T-helper 2 cell (primary cell): Measurements from ENCODE around the gene CFAP410.
A peak's percentile ranks its signal among the peaks of the same experiment; 100 is the strongest.
"Not testable (repeated sequence)": the region's sequence is repeated elsewhere in the genome, so short reads cannot be mapped to it uniquely, and the experiment has no call there.

Source experiments
- DNase-seq, 5 experiments: peaks; one replicate each; pipeline versions ENCODE4 v3.0.0 to v3.0.0-alpha.2; 2012 to 2022

The CFAP410 gene

GRCh38 chr21:44316277-44316900 is 22.8 kb downstream of the CFAP410 start:
- no peak for DNase-seq

- DNase-seq = no peak
These were observed 23.4 kb downstream of the CFAP410 start for GRCh38 chr21:44315691-44316203.

GRCh38 chr21:44314561-44314960 is 24.6 kb downstream of the CFAP410 start:
- no peak for DNase-seq

- no peak for DNase-seq
These were observed 25.1 kb downstream of the CFAP410 start for GRCh38 chr21:44314128-44314527.

GRCh38 chr21:44313451-44313850 is 25.7 kb downstream of the CFAP410 start:
- DNase-seq = no peak

GRCh38 chr21:44312716-44313115 is 26.5 kb downstream of the CFAP410 start:
- DNase-seq = no peak

- no peak for DNase-seq
These were observed 27.1 kb downstream of the CFAP410 start for GRCh38 chr21:44312089-44312488.

GRCh38 chr21:44310628-44311507 is 28.3 kb downstream of the CFAP410 start:
- no peak for DNase-seq

GRCh38 chr21:44306936-44307704 is 32.1 kb downstream of the CFAP410 start:
- no peak for DNase-seq

GRCh38 chr21:44305691-44306090 is 33.5 kb downstream of the CFAP410 start:
- DNase-seq = no peak

- peak in 4 of 5 experiments; percentile 10 to 49 (median 24) for DNase-seq
These were observed 34.3 kb downstream of the CFAP410 start for GRCh38 chr21:44304877-44305293.

GRCh38 chr21:44304011-44304616 is 35.1 kb downstream of the CFAP410 start:
- no peak for DNase-seq

- DNase-seq = no peak
These were observed 35.7 kb downstream of the CFAP410 start for GRCh38 chr21:44303490-44303981.

- not testable (repeated sequence) for DNase-seq
These were observed 36.4 kb downstream of the CFAP410 start for GRCh38 chr21:44302573-44303401.

GRCh38 chr21:44301961-44302406 is 37.2 kb downstream of the CFAP410 start:
- DNase-seq = no peak

- no peak for DNase-seq
These were observed 38.0 kb downstream of the CFAP410 start for GRCh38 chr21:44301141-44301540.

- peak; percentile 36 to 61 (median 42) for DNase-seq
These were observed 38.8 kb downstream of the CFAP410 start for GRCh38 chr21:44300262-44300959.

- peak; percentile 35 to 80 (median 40) for DNase-seq
These were observed 39.5 kb downstream of the CFAP410 start, which contains the start of gene PFKL for GRCh38 chr21:44299458-44300261. Gene PFKL, plus strand, starts transcription at chr21:44300053. Its CDS starts 53 bp downstream, at chr21:44300106.

- peak in 1 of 5 experiments; percentile 72 for DNase-seq
These were observed 40.1 kb downstream of the CFAP410 start for GRCh38 chr21:44299085-44299457.

- DNase-seq = peak in 1 of 5 experiments; percentile 67
These were observed 40.9 kb downstream of the CFAP410 start for GRCh38 chr21:44298301-44298700.
